Vagina (tissue), 2 donors: ENCODE results near the gene CMSS1. TPM values are rescaled to one million over a fixed set of nuclear protein-coding genes. Genes with fewer than 3 reads are reported as not detected.
"Not testable (repeated sequence)": the region's sequence is repeated elsewhere in the genome, so short reads cannot be mapped to it uniquely, and the experiment has no call there.

Experiments
- DNase-seq, 2 donors: peaks; one replicate each; pipeline ENCODE4 v3.0.0-alpha.2; 2017; ENCODE audit errors: extremely low spot score in 2 of 2
- H3K27ac ChIP-seq: fragments of 200-600 bp; sonication (generic); one replicate; pipeline ENCODE4 v1.5.1; 2019
- H3K27me3 ChIP-seq: fragments of 200-600 bp; sonication (generic); one replicate; pipeline ENCODE4 v1.5.1; 2019
- H3K36me3 ChIP-seq, 2 donors: fragments of 200-600 bp; sonication (generic); one replicate each; pipeline ENCODE4 v1.5.1; 2017 to 2019
- H3K4me1 ChIP-seq: fragments of 200-600 bp; sonication (generic); one replicate; pipeline ENCODE4 v1.5.1; 2019
- H3K4me3 ChIP-seq, 2 donors: fragments of 200-600 bp; sonication (generic); 1 replicate in 1 of 2; 2 replicates in 1 of 2; pipeline ENCODE4 v1.5.1; 2016 to 2019
- H3K9me3 ChIP-seq: fragments of 200-600 bp; sonication (generic); one replicate; pipeline ENCODE4 v1.5.1; 2019
- CTCF ChIP-seq, 3 experiments: fragments of 450-650 bp in 2 of 3; fragments of 200-600 bp in 1 of 3; sonication (generic) in 1 of 3; IDR thresholded peaks; one replicate each; pipeline ENCODE4 v1.5.1; 2017 to 2019; ENCODE audit warnings: antibody characterized with exemption in 3 of 3, mild to moderate bottlenecking in 2 of 3, moderate library complexity in 2 of 3
- POLR2A ChIP-seq, 2 donors: fragments of 450-650 bp; IDR thresholded peaks; one replicate each; pipeline ENCODE4 v1.6.1; 2017; ENCODE audit warnings: antibody characterized with exemption in 2 of 2, mild to moderate bottlenecking in 2 of 2, moderate library complexity in 2 of 2
- POLR2AphosphoS5 ChIP-seq, 2 donors: sonication (generic); formaldehyde crosslinking; IDR thresholded peaks; one replicate each; pipeline ENCODE4 v1.9.0; 2017; ENCODE audit warnings: antibody characterized with exemption in 2 of 2, mild to moderate bottlenecking in 2 of 2, low read depth in 1 of 2; ENCODE audit not compliant: insufficient read depth in 1 of 2
- intact Hi-C: fragments of 100-400 bp; cut with DNase I; formaldehyde crosslinking; loops from one replicate; pipeline ENCODE4 v1.15.1; 2023
- total RNA-seq: library from RNA; depleted of rRNA; stranded (reverse); fragments of >200 nt; gene quantifications from one replicate; pipeline ENCODE4 v1.2.3, GENCODE V29; 2016

The CMSS1 gene
- total RNA-seq, 1 donor from 2014 or later, result 21.4 TPM

- H3K27me3 ChIP-seq, result no peaks in the 10 kb centered on the region
- DNase-seq, result no peak
- no peaks in the 10 kb centered on the region for H3K36me3 ChIP-seq
- no peaks in the 10 kb centered on the region for H3K9me3 ChIP-seq
- intact Hi-C loops, result loop anchor here (5.0 to 10.0 kb wide), 2 partner anchors 420 to 747 kb away; no protein-coding TSS in a partner anchor
- no peaks in the 10 kb centered on the region for H3K4me1 ChIP-seq
- no peak for TF ChIP-seq CTCF (IDR thresholded peaks at IDR 0.05)
- TF ChIP-seq POLR2A (IDR thresholded peaks at IDR 0.05), result no peak
- no peak for TF ChIP-seq POLR2AphosphoS5 (IDR thresholded peaks at IDR 0.05; ENCODE audit: insufficient read depth in 1 of 2, low read depth in 1 of 2)
- H3K27ac ChIP-seq, result no peak overlapping the region
- no peak overlapping the region for H3K4me3 ChIP-seq
Observed at GRCh38 chr3:99837715-99838114, 20.1 kb downstream of the CMSS1 start.

GRCh38 chr3:99838755-99839154, 21.1 kb downstream of the CMSS1 start:
- no peak for DNase-seq
- peaks cover 4% of the 10 kb centered on the region for H3K4me1 ChIP-seq
- no peak for TF ChIP-seq CTCF (IDR thresholded peaks at IDR 0.05)
- no peak for TF ChIP-seq POLR2A (IDR thresholded peaks at IDR 0.05)
- no peak for TF ChIP-seq POLR2AphosphoS5 (IDR thresholded peaks at IDR 0.05; ENCODE audit: insufficient read depth in 1 of 2, low read depth in 1 of 2)
- no peaks in the 10 kb centered on the region for H3K9me3 ChIP-seq
- no peak overlapping the region for H3K4me3 ChIP-seq
- H3K36me3 ChIP-seq, result no peaks in the 10 kb centered on the region
- intact Hi-C loops, result loop anchor here (5.0 to 10.0 kb wide), 2 partner anchors 419 to 746 kb away; no protein-coding TSS in a partner anchor
- no peaks in the 10 kb centered on the region for H3K27me3 ChIP-seq
- no peak overlapping the region for H3K27ac ChIP-seq

GRCh38 chr3:99839613-99840012, 22.0 kb downstream of the CMSS1 start:
- no peaks in the 10 kb centered on the region for H3K9me3 ChIP-seq
- DNase-seq, result no peak
- peaks cover 12% of the 10 kb centered on the region for H3K4me1 ChIP-seq
- no peaks in the 10 kb centered on the region for H3K36me3 ChIP-seq
- intact Hi-C loops, result loop anchor here (5.0 to 10.0 kb wide), 3 partner anchors 315 to 745 kb away; no protein-coding TSS in a partner anchor
- no peak for TF ChIP-seq POLR2A (IDR thresholded peaks at IDR 0.05)
- no peak for TF ChIP-seq POLR2AphosphoS5 (IDR thresholded peaks at IDR 0.05; ENCODE audit: insufficient read depth in 1 of 2, low read depth in 1 of 2)
- no peak for TF ChIP-seq CTCF (IDR thresholded peaks at IDR 0.05)
- H3K4me3 ChIP-seq, result no peak overlapping the region
- no peak overlapping the region for H3K27ac ChIP-seq
- no peaks in the 10 kb centered on the region for H3K27me3 ChIP-seq

- not testable (repeated sequence) for H3K27me3 ChIP-seq, H3K27ac ChIP-seq, H3K9me3 ChIP-seq, H3K36me3 ChIP-seq, DNase-seq, H3K4me3 ChIP-seq
- intact Hi-C loops, result loop anchor here (10.0 kb wide), 1 partner anchor 313 kb away; no protein-coding TSS in a partner anchor
- H3K4me1 ChIP-seq, result peaks cover 27% of the 10 kb centered on the region
Observed at GRCh38 chr3:99841949-99842348, 24.3 kb downstream of the CMSS1 start.

GRCh38 chr3:99842826-99843589, 25.3 kb downstream of the CMSS1 start:
- peak overlapping the region; percentile 49 for H3K27ac ChIP-seq
- no peak for DNase-seq

More at GRCh38 chr3:99842826-99843589, 25.3 kb downstream of the CMSS1 start:
- intact Hi-C loops, result loop anchor here (10.0 kb wide), 1 partner anchor 312 kb away; no protein-coding TSS in a partner anchor
- TF ChIP-seq CTCF (IDR thresholded peaks at IDR 0.05), result peak; percentile 23 to 73 (median 57)
- TF ChIP-seq POLR2A (IDR thresholded peaks at IDR 0.05), result no peak
- TF ChIP-seq POLR2AphosphoS5 (IDR thresholded peaks at IDR 0.05; ENCODE audit: insufficient read depth in 1 of 2, low read depth in 1 of 2), result peak in 1 of 2 donors; percentile 57
- no peaks in the 10 kb centered on the region for H3K9me3 ChIP-seq
- H3K4me1 ChIP-seq, result peaks cover 27% of the 10 kb centered on the region
- H3K27me3 ChIP-seq, result no peaks in the 10 kb centered on the region
- no peaks in the 10 kb centered on the region for H3K36me3 ChIP-seq
- H3K4me3 ChIP-seq, result no peak overlapping the region
